ENCODE measurements around the gene RIPPLY2. TPM values are rescaled to one million over a fixed set of nuclear protein-coding genes. Genes with fewer than 3 reads are reported as not detected.
"Not testable (repeated sequence)": the region's sequence is repeated elsewhere in the genome, so short reads cannot be mapped to it uniquely, and the experiment has no call there.

Gene RIPPLY2
- total RNA-seq, 4 donors from 2014 or later = not detected

DNA sequence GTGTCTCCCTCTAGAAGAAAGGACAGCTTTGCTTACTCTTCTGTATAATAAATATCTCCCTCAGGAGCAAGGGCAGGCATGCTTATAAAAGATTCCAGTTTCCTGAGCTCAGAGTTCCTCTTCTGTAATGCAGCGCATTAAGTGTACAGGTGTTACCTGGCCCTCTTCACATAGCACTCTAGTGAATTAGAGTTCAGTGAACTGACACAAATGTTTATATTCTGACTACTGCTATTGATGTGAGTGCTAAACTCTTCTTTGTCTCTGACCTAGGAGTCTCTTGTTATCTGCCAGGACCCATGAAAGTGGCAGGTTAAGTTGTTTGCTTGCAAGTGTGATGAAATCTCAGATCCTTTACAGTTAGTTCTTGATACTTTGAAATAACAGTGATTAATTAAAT is 39.9 kb downstream of the RIPPLY2 start:
- no peak overlapping the region for H3K27ac ChIP-seq
- no peaks in the 10 kb centered on the region for H3K36me3 ChIP-seq
- H3K27me3 ChIP-seq = no peaks in the 10 kb centered on the region
- WGBS, 2 donors = 62 to 65% methylated on average over 1 of the region's 1 CpG
- TF ChIP-seq CTCF (IDR thresholded peaks at IDR 0.05) (no peak), POLR2A (IDR thresholded peaks at IDR 0.05) (no peak)
- no peaks in the 10 kb centered on the region for H3K9me3 ChIP-seq
- DNase-seq = no peak
- intact Hi-C loops (cut with DNase I) = no loop called here
- H3K4me1 ChIP-seq = peaks cover 4% of the 10 kb centered on the region in 2 donors
- H3K4me3 ChIP-seq (replicated peaks in 1 of 3) = no peak overlapping the region

DNA sequence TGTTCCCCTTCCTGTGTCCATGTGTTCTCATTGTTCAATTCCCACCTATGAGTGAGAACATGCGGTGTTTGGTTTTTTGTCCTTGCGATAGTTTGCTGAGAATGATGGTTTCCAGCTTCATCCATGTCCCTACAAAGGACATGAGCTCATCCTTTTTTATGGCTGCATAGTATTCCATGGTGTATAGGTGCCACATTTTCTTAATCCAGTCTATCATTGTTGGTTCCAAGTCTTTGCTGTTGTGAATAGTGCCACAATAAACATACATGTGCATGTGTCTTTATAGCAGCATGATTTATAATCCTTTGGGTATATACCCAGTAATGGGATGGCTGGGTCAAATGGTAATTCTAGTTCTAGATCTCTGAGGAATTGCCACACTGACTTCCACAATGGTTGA is 43.9 kb downstream of the RIPPLY2 start:
- H3K4me3 ChIP-seq (replicated peaks in 1 of 3); H3K27me3 ChIP-seq; H3K4me1 ChIP-seq; H3K9me3 ChIP-seq; DNase-seq; H3K36me3 ChIP-seq; H3K27ac ChIP-seq; intact Hi-C loops (cut with DNase I): not testable (repeated sequence)
- 96 to 100% methylated on average over 2 of the region's 2 CpGs for WGBS, 2 donors

- Histone ChIP-seq H3K27me3 (no peaks in the 10 kb centered on the region), H3K4me3 (replicated peaks in 1 of 3) (no peak overlapping the region)
- 92 to 98% methylated on average over 1 of the region's 1 CpG for WGBS, 2 donors
Observed at GRCh38 chr6:83901624-83902023, 48.5 kb downstream of the RIPPLY2 start.

DNA sequence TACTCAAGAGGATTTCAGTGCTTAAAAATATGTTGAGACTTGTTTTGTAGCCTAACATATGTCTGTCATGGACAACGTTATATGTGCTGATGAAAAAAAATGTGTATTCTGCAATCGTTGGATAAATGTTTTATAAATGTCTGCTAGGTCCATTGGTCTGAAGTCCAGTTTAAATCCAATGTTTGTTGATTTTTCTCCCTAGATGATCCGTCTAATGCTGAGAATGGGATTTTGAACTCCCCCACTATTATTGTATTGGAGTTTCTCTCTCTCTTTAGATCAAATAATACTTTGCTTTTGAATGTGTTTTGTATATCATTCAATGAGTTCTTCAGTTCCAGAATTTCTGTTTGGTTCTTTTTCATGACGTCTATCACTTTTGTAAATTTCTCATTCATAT is 51.2 kb downstream of the RIPPLY2 start:
- Histone ChIP-seq H3K36me3 (no peaks in the 10 kb centered on the region), H3K27me3 (no peaks in the 10 kb centered on the region), H3K9me3 (no peaks in the 10 kb centered on the region), H3K4me3 (replicated peaks in 1 of 3) (no peak overlapping the region), H3K4me1 (no peaks in the 10 kb centered on the region), H3K27ac (no peak overlapping the region)
- 90 to 93% methylated on average over 4 of the region's 4 CpGs for WGBS, 2 donors
- no peak for DNase-seq
- TF ChIP-seq POLR2A (IDR thresholded peaks at IDR 0.05) = no peak
- no peak for TF ChIP-seq CTCF (IDR thresholded peaks at IDR 0.05)
- intact Hi-C loops (cut with DNase I) = no loop called here

More at GRCh38 chr6:83901624-83902023, 48.5 kb downstream of the RIPPLY2 start:
- Histone ChIP-seq H3K9me3 (no peaks in the 10 kb centered on the region), H3K36me3 (no peaks in the 10 kb centered on the region), H3K4me1 (no peaks in the 10 kb centered on the region), H3K27ac (no peak overlapping the region)
- no peak for TF ChIP-seq CTCF (IDR thresholded peaks at IDR 0.05)
- TF ChIP-seq POLR2A (IDR thresholded peaks at IDR 0.05) = no peak
- intact Hi-C loops (cut with DNase I) = no loop called here
- no peak for DNase-seq

GRCh38 chr6:83905648-83906047 is 52.5 kb downstream of the RIPPLY2 start:
- no peak for DNase-seq
- 93% methylated on average over 4 of the region's 4 CpGs; no CpG with 5 or more reads in 1 of the 2 donors for WGBS, 2 donors
- H3K9me3 ChIP-seq = no peaks in the 10 kb centered on the region
- no peak overlapping the region for H3K27ac ChIP-seq
- no peaks in the 10 kb centered on the region for H3K27me3 ChIP-seq
- H3K4me1 ChIP-seq = no peaks in the 10 kb centered on the region
- no peak overlapping the region for H3K4me3 ChIP-seq (replicated peaks in 1 of 3)
- no peaks in the 10 kb centered on the region for H3K36me3 ChIP-seq
- no peak for TF ChIP-seq POLR2A (IDR thresholded peaks at IDR 0.05)
- no peak for TF ChIP-seq CTCF (IDR thresholded peaks at IDR 0.05)
- intact Hi-C loops (cut with DNase I) = no loop called here

Other genes starting within 250 kb of the RIPPLY2 start
- 1 to 10 TPM in 3 of 4 donors, under 1 TPM in 1; 0.50 to 3.4 (median 1.8) TPM for gene SNAP91, start 144.3 kb upstream of the RIPPLY2 start, total RNA-seq
- gene CYB5R4, start 6.3 kb downstream of the RIPPLY2 start, total RNA-seq = 10 to 100 TPM in 2 of 4 donors, 1 to 10 TPM in 2; 6.4 to 12.5 (median 9.0) TPM
- gene MRAP2, start 180.4 kb downstream of the RIPPLY2 start, total RNA-seq = 1 to 10 TPM in 1 of 4 donors, under 1 TPM in 2, not detected in 1; 0.33 to 1.5 (median 0.50) TPM